HG03558 (cell line): ENCODE data around the gene CHCHD6.

Source experiments
- ATAC-seq: cut with Tn5 transposase; IDR thresholded peaks from one replicate; pipeline ENCODE4 v1.9.1; 2021; ENCODE audit warnings: moderate number of reproducible peaks; ENCODE audit not compliant: unreplicated experiment; ENCODE audit errors: extremely low read depth

Gene CHCHD6

GRCh38 chr3:126699011-126699410, 5.0 kb upstream of the CHCHD6 start:
- no peak for ATAC-seq

- no peak for ATAC-seq
Measured at GRCh38 chr3:126704494-126705214, 614 bp downstream of the CHCHD6 start.

- no peak for ATAC-seq
Measured at GRCh38 chr3:126706631-126707030, 2.6 kb downstream of the CHCHD6 start.

GRCh38 chr3:126711121-126711760, 7.2 kb downstream of the CHCHD6 start:
- ATAC-seq = no peak

GRCh38 chr3:126713199-126713598, 9.2 kb downstream of the CHCHD6 start:
- no peak for ATAC-seq

- ATAC-seq = no peak
Measured at GRCh38 chr3:126714276-126714900, 10.3 kb downstream of the CHCHD6 start.

GRCh38 chr3:126714921-126715320, 10.9 kb downstream of the CHCHD6 start:
- no peak for ATAC-seq

GRCh38 chr3:126715432-126715831, 11.4 kb downstream of the CHCHD6 start:
- no peak for ATAC-seq

GRCh38 chr3:126716057-126716456, 12.0 kb downstream of the CHCHD6 start:
- ATAC-seq = no peak

GRCh38 chr3:126718561-126719445, 14.8 kb downstream of the CHCHD6 start:
- ATAC-seq = no peak

GRCh38 chr3:126720596-126720995, 16.6 kb downstream of the CHCHD6 start:
- ATAC-seq = no peak

- no peak for ATAC-seq
Measured at GRCh38 chr3:126721246-126721645, 17.2 kb downstream of the CHCHD6 start.

- ATAC-seq = no peak
Measured at GRCh38 chr3:126723237-126723636, 19.2 kb downstream of the CHCHD6 start.

GRCh38 chr3:126723801-126724200, 19.8 kb downstream of the CHCHD6 start:
- ATAC-seq = no peak

GRCh38 chr3:126728680-126729079, 24.6 kb downstream of the CHCHD6 start:
- ATAC-seq = no peak

GRCh38 chr3:126730376-126730775, 26.3 kb downstream of the CHCHD6 start:
- ATAC-seq = no peak

GRCh38 chr3:126731044-126731443, 27.0 kb downstream of the CHCHD6 start:
- no peak for ATAC-seq

- ATAC-seq = no peak
Measured at GRCh38 chr3:126732281-126733060, 28.4 kb downstream of the CHCHD6 start.

- ATAC-seq = no peak
Measured at GRCh38 chr3:126733061-126733430, 29.0 kb downstream of the CHCHD6 start.
